HG02938 (cell line): ENCODE measurements around the gene TMEM8B.

Experiments used
- ATAC-seq: cut with Tn5 transposase; IDR thresholded peaks from one replicate; pipeline ENCODE4 v1.9.1; 2021; ENCODE audit warnings: mild to moderate bottlenecking, moderate library complexity; ENCODE audit not compliant: unreplicated experiment

The TMEM8B gene

GRCh38 chr9:35839926-35840325, 10.9 kb downstream of the TMEM8B start:
- no peak for ATAC-seq

GRCh38 chr9:35840881-35841644, 12.0 kb downstream of the TMEM8B start:
- ATAC-seq = no peak

- ATAC-seq = no peak
Measured at GRCh38 chr9:35841645-35841900, 12.5 kb downstream of the TMEM8B start.

- ATAC-seq = no peak
Measured at GRCh38 chr9:35842020-35842745, 13.2 kb downstream of the TMEM8B start.

DNA sequence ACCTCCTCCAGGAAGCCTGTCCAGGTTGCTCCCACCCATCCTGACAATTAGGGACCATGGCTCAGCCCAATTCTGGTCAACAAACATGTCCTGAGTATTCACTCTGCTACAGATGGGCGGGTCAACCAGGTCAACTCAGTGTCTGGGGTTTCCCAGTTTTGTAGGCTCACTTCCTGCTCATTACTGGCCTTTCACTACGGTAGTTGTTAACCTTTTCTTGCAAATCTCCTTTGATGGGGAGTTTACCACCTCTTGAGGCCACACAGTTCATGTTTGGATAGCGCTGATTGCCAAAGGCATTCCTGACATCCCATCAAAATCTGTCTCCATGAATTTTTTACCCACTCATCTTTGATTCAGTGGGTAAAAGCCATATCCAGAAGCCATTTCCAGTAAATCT, 13.8 kb downstream of the TMEM8B start:
- no peak for ATAC-seq

- no peak for ATAC-seq
Measured at GRCh38 chr9:35844628-35845270, 15.7 kb downstream of the TMEM8B start.

GRCh38 chr9:35845824-35846771, 17.1 kb downstream of the TMEM8B start:
- no peak for ATAC-seq

DNA sequence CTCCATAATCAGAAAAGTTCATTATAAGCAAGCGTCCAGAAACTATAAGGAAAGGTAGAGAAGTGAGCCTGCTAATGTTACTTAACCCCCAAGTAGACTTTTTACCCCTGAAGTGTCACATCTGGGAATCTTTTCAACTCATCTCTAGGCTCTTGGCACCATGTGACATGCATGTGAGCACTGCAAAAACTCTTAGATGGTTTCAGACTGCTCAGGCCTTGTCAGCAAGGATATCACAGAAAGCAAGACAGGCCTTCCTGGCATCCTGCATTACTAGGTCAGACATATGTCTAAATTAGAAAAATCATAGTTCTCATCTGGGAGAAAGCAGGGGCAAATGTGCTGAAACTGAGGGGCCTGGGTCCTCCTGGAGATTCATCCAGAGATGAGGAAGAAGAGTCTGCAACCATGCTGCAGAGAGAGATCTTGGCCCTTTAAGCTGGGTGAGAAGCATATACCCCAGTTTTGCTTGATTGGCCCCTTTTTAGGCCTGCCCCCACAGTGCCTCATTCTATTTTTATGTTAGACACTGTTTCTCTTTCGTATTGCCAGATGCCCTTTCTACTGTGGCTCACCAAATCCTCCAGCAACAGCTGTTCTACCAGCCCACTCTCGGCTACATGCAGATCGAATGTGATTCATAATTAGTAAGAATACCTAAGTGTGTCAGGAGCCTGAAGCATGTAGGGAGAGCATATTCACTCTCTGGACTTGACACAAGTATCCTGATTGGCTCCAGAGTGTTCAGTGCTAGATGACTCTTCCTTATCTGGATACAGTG, 19.0 kb downstream of the TMEM8B start:
- ATAC-seq = peak; percentile 92

DNA sequence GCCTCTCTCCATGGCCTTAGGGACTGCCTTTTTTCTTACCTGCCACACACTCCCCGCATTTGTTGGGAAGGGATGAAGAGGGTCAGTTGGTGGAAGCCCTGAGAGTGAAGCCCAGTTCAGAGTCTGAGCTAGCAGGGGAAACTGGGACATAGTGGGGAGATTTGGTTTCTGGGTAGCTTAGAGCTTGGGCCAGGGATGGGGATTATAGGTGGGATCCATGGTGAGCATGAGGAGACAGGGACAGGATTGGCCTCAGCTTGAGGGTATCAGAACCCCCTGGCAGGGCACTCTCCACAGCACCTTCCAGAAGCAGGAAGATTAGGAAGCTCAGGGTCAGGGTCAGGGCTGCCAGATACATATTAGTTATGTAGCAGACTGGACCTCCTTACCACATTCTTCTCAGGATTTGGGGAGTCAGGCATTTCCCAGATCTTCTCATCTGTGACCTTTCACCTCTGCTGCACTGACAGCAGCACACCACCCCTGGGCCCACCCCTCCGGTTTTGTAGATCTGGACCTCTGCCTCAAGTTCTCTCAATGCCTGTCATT, 23.3 kb downstream of the TMEM8B start:
- no peak for ATAC-seq

- ATAC-seq = no peak
Measured at GRCh38 chr9:35852876-35853865, 24.1 kb downstream of the TMEM8B start.

DNA sequence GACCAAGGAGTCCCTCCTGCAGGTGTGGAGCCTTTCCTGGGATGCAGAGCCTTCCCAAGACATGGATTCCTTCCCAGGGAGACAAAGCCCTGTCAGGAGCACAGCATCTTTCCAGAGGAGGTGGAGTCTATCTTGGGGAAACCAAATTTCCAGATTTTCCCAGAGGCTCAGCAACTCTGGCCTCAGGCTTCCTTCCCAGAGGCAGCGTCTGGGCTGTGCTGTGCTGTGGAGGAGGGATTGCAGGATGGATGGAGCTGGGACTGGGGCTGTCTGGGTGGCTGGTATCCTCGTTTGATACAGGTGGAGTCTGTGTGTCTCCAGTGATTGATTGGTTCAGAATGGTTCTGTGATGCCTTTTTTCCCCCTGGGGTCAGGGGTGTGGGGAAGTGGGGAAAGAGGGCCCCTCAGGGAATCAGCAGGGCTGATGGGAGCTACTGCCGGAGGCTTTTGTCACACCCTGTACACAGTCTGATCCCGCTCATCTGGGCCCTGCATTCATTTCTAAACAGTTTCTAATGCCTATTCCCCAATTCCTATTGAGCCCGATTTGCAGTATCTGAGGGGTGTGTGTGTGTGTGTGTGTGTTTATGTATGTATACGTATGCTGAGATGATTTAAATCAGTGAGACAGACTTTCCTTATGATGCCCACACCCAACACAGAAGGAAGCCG, 25.2 kb downstream of the TMEM8B start:
- no peak for ATAC-seq

DNA sequence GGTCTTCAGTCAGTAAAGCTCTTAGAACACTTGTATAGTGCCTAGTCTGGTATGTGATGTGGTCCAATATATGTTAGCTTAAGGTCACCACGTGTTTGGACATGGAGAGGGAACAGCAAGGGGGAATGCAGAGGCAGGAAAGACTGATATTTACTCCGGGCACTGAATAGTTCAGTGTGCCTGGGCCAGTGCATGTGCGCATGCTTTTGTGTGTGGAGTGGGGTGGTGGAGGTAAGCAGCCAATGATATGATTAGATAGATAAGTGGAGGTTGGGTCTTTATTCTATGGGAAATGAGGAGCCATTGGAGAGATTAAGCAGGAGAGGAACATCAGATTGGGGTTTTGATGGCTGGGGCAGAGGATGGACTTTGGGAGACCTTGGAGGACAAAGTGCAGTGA, 27.2 kb downstream of the TMEM8B start:
- ATAC-seq = no peak

DNA sequence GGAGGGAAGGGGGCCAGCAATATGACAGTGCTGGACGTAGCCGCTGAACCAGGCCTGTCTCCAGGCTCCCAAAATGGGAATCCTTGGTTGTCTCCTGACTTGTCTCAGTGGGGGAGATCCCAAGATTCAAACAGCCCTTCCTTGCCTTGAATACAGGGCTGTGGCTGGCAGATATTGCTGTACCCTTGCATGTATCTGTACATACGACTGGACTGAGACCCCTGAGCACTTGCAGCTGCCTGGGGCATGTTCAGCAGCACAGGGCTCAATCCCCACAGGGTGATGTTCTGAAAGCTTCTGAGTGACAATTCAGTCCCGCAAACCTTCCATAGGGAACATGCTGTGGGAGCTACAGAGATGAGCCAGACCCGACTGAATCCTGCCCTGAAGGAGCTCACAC, 27.9 kb downstream of the TMEM8B start:
- no peak for ATAC-seq

DNA sequence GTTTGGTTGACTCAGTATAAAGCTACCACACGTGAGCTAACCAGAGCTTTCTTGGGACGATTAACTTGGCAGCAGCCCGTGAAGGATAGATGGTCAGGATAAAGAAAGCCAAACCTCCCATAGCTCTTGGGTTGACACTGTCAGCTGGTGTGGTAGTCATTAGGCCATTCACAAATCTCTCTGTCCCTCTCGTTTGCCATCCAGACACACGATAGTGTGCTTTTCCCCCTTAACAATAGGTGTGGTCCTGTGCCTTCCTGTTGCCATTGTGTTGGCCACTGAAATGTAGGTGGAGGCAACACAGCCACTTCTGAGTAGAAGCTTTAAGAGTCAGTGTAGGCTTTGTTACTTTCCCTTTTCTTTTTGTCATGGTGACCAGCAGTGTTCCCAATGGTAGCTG, 29.4 kb downstream of the TMEM8B start:
- no peak for ATAC-seq

DNA sequence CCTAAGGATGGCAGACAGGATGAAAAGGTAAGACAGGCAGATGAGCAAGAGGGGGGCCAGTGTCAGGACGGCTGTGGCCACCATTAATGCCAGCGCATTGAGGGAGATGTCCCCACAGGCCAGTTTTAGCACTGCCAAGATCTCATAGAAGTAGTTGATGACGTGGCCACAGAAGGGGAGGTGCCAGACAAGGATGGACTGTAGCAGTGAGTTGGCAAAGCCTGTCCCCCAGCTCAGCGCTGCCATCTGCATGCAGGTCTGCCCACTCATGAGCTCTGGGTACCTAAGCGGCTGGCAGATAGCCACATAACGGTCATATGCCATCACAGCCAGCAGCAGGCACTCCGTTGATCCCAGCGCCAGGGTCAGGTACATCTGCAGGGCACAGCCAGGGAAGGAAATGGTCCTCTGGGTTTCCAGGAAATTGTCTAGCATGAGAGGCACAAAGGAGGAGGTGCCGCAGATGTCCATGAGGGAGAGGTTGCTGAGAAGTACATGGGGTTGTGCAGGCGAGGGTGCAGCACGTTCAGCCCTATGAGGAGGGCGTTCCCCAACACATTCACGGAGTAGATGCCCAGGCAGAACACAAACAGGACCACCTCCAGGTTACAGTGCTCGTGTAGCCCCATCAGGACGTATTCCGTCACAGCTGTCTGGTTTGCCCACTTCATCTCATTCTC, 30.4 kb downstream of the TMEM8B start:
- no peak for ATAC-seq

GRCh38 chr9:35859990-35860339, 30.9 kb downstream of the TMEM8B start:
- ATAC-seq = no peak

GRCh38 chr9:35861161-35861897, 32.3 kb downstream of the TMEM8B start:
- no peak for ATAC-seq
